Esophagus squamous epithelium (tissue), 4 donors: Measurements from ENCODE around the gene CCSER1.

ENCODE experiments used
- CTCF ChIP-seq, 6 experiments: fragments of 450-650 bp in 4 of 6; fragments of 200-600 bp in 2 of 6; sonication (generic) in 2 of 6; IDR thresholded peaks; one replicate each; pipeline ENCODE4 v1.5.1; 2016 to 2019; ENCODE audit warnings: antibody characterized with exemption in 6 of 6, mild to moderate bottlenecking in 4 of 6, moderate library complexity in 4 of 6
- POLR2A ChIP-seq, 4 donors: fragments of 450-650 bp; IDR thresholded peaks; one replicate each; pipeline ENCODE4 v1.6.1; 2017; ENCODE audit warnings: antibody characterized with exemption in 4 of 4, mild to moderate bottlenecking in 4 of 4, moderate library complexity in 3 of 4

- TF ChIP-seq CTCF (IDR thresholded peaks at IDR 0.05) (no peak), POLR2A (IDR thresholded peaks at IDR 0.05) (no peak)
Measured at GRCh38 chr4:90187148-90187884, 60.1 kb downstream of the CCSER1 start.
